NOMO-1 (cell line): Measurements from ENCODE around the gene KIF22.

Experiments
- DNase-seq, 2 experiments: peaks; one replicate each; lab custom pipeline; 2025; ENCODE audit not compliant: unreplicated experiment in 2 of 2; lab: John Stamatoyannopoulos, UW

The KIF22 gene

GRCh38 chr16:29834079-29834478 lies 43.5 kb downstream of the KIF22 start:
- no peak for DNase-seq

- no peak for DNase-seq
These were observed 45.4 kb downstream of the KIF22 start for GRCh38 chr16:29835926-29836325.

GRCh38 chr16:29836623-29837022 lies 46.1 kb downstream of the KIF22 start:
- no peak for DNase-seq

- DNase-seq: no peak
These were observed 47.3 kb downstream of the KIF22 start for GRCh38 chr16:29837841-29838240.

GRCh38 chr16:29839822-29840221 lies 49.3 kb downstream of the KIF22 start:
- DNase-seq: no peak

- no peak for DNase-seq
These were observed 49.7 kb downstream of the KIF22 start for GRCh38 chr16:29840240-29840639.

- DNase-seq: no peak
These were observed 51.1 kb downstream of the KIF22 start for GRCh38 chr16:29841631-29842030.

GRCh38 chr16:29842732-29843346 lies 52.3 kb downstream of the KIF22 start:
- no peak for DNase-seq

- no peak for DNase-seq
These were observed 53.4 kb downstream of the KIF22 start for GRCh38 chr16:29843931-29844330.

GRCh38 chr16:29844575-29845331 lies 54.2 kb downstream of the KIF22 start:
- DNase-seq: no peak

- DNase-seq: no peak
These were observed 55.1 kb downstream of the KIF22 start for GRCh38 chr16:29845656-29846055.

- DNase-seq: peak; percentile 16 to 43
These were observed 58.1 kb downstream of the KIF22 start for GRCh38 chr16:29848420-29849297.

GRCh38 chr16:29849505-29849904 lies 59.0 kb downstream of the KIF22 start:
- no peak for DNase-seq

GRCh38 chr16:29850998-29851397 lies 60.4 kb downstream of the KIF22 start:
- DNase-seq: no peak

GRCh38 chr16:29852654-29853053 lies 62.1 kb downstream of the KIF22 start:
- DNase-seq: no peak

GRCh38 chr16:29854520-29855100 lies 64.1 kb downstream of the KIF22 start:
- no peak for DNase-seq
